ENCODE measurements around the gene SGCD.

Gene SGCD

DNA sequence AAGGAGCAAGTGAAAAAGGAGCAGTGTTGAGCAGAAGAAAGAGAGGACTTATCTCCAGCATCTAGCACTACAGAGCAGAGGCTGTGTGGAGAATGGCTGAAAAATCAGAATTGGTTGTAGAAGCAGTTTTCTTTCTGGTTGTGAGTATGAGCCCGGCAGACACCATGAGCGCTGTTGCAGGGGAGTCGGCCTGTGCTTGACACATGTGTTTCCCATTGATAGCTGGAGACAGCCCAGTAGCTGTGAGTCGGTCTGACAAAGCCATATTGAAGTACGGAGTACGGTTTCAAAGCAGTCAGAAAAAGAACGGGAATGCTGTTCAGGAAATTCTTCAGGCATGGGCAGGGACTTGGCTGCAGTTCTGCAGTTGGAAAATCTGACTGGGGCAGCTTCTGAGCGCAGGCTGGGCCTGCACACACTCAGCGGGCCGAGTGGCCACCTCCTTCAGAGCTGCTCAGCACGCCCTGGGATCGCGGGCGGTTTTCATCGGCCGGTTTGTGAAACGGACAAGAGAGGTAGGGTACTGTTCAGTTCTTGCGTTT is at the start of gene SGCD:
Gene SGCD, plus strand, starts transcription at position 447 of the 542 bp plus-strand sequence.
- DNase-seq = no peak

DNA sequence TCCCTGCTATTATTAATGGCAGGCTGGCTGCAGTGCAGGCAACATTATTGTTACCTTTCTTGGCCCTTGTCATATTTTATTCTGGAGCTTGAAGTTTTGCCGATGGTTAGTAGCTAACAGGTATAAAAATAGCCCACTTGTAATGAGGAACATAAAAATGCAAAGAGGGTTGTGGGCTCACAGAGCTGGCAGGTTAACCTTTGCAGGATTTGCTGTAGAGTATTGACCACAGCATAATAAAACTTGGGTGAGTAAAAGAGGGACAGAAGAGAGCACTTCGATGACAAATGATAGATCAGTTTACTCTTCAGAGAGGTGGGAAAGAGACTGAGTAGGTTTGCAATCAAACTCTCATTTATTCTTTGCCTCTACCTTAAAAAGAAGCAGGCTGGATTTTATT is 49.7 kb upstream of the SGCD start:
- DNase-seq = no peak

DNA sequence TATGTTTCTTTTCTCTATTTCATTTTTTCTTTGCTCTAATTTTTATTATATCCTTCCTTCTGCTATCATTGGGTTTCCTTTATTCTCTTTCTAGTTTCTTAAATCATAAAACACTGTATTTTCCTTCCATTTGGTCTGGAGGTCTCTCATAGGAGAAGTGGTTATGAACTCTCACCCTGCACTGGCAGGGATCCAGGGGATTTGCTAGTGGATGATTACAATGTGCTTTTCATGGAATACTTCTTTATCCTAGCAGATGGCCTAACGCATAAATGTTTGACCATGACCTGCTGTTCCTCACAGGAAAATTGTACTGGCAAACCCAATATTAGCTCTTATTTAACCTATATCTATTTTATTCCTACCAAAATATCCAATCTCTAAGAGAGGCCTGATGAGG is 31.5 kb upstream of the SGCD start:
- DNase-seq = no peak

DNA sequence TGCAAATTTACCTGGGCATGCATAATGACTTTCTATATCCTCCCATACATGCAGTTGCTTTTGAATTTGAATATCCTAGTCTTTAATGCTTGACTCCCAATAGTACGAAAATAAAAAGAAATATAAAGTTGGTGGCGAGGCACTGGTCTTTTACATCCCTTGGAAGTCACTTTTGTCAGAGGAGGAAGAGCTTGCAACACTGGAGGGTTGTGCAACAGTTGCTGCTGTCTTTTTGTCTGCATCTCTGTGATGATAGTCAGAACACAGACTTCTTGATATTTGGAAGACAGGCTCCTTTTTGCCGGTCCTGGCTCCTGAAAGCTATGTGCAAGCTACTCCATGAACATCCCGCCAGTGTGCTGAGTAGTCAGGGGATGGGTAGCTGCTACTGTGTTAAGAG is 16.8 kb upstream of the SGCD start:
- no peak for DNase-seq

DNA sequence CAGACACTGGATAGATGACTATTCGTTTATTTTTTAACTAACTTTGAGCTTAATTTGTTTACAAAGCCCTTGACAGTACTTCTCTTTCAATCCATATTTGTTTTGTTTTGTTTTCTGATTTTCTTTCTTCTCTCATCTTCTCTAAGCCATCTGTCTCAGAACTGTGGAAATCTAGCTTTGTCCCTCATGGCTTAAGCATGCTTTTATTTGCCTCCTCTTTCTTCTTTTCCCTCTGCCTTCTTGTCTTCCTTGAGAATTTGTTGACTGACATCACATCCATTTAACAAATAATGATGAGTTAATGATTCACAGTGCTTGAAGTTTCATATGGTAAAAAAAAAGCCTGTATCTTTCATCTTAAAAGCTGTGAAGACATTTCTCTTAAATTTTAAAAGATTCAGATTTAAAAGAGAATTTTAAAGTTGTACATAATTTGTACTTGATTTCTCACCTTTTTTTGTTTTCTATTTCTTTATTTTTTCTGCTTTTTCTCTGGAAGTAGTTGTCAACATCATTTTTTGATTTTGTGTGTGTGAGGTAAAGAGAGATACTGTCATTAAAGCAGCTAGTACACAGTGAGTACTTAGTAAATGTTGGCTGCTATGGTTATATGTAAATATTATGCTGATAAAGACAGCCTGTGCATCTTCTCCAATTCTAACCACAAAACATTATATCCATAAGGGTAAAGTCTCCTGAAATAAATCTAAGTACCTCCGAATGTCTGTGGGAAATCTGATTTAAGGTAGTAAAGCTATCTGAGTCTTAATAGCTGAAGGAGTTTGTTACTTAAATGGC is 13.9 kb upstream of the SGCD start:
- DNase-seq = no peak

DNA sequence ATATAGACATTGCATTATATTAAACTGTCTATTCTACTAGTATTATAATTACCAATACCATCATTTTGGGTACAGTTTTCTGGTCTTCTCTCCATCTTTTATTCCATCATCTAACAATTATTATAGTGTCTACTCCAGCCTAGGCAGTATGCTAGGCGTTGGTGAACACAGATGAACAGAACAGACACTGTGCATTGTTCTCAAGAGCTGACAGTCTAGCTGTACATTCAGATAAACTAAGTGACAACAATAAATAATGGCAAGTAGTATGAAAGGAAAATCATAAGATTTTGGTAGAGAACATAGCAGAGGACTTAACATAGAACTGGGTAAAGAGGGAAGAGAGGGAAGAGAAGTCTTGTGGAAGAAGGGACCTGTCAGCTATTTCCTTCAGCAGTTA is 12.5 kb upstream of the SGCD start:
- no peak for DNase-seq

DNA sequence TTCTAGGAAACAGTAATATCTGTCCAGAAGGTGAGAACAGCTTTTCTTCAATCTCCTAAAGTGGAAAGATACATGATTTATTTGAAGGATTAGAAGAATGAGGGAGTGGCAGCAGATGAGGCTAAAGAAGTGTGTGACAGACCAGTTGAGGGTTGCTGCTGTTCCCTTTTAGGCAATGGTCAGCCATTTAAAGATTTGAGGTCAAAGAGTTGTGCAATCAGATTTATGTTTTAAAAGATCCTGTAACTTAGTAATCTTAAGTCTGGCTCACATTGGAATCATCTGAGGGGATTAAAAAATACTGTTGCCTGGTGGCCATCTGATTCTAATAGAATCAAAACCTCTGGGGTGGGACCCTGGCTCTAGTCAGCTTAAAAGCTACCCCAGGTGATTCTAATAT is 4.3 kb upstream of the SGCD start:
- no peak for DNase-seq

DNA sequence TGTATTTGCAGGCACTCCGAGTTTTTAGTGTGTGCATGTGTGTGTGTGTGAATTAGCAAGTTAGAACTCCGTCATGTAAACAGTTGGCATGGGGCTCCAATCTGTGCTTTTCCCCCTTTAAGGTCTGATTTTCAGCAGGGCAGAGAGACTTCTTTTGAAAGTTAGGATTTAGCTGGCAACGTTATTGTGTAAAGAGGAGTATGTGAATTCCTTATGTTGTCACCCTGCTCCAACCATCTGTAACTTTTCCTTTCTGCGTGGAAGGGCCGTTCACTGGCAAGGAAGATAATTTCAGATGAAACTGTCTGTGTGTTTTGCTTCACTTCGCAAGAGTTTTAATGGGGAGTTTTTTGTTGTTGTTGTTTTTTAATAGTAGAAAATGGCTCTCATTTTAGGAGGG is 332 bp downstream of the SGCD start:
- DNase-seq = no peak

DNA sequence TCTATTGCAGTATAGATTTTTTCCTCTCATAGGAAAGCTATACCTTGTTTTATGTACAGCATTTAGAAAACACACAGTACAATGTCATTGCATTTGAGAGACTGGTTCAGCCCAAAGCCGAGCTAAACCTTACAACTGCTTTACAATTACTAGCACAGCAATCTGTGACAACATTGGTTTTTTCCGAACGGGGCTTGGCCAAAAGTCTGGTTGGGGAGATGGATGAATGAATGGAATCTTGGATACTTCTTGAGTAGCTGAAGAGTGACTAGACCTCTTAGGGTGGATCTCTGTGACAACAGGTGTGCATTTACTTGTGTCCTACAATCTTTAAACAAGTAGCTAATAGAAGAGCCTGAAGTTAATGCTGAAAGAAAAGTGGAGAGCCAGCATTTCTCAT is 1.2 kb downstream of the SGCD start:
- no peak for DNase-seq

DNA sequence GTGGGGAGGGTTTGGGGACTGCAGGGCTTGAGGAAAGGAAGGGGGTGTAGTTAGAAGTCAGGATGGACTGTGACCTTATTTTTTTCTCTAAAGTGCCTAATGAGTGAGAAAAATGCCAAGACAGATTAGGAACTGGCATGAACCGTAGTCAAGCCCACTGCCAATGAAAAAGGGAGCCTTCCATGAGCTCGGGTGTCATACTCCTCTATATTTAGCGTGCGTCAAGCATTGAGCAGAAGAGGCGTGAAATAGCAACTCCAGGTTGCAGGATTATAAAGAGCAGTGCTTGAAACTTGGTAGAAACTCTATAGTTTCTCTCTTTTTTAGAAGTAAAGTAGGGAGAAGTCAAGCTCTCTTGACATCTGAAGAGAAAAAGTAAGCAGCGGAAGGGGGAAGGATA is 1.8 kb downstream of the SGCD start:
- no peak for DNase-seq

DNA sequence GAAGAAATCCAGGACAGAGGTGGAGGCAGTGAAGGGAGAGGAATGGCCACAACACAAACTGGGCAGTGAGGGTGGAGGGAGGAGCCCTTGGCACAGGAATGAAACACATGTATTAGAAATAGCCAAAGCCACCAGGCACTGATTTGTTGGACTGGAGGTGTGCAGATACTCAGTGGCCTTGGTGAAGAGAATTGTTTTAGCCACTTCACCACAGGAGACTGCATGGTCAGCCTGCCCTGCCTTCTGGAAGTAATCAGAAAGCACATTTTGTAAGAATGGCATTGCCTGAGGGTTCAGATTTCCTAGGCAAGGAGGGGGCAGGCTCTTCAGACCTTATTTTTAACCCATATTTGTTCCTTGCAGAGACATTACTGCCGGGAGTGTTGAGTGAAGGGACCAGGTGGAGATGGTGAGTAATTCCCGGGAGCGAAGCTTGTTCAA is 2.2 kb downstream of the SGCD start:
- DNase-seq = no peak

DNA sequence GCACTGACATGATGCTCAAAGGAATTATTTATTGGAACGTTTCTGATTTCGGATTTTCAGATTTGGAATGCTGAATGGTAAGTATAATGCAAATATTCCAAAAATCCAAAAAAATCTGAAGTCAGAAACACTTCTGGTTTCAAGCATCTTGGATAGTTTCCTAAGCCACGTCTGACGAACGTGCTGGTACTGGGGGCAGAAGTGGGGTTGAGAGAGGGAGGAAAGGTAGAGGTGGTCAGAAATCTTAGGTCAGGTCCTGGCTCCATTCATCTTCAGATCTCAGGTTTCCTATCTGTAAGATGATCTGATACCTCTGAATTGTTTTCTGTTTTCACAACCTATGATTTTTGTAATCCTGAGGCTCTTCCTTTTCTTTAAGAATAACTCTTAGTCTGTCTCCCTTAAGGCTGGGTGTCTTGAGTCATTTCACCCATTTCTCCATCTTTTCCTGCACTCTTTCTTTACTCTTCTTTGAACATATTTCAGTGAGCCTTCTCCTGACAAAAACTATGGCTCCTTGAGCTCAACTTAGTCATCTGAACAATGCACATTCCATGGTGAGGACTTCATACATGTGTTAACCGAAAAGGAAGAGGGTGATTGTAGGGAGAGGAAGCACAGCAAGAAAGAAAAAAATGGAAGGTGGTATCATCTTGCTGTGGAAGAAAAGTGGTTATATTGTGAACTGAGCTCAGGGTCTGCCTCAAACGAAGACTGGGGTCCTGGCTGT is 3.3 kb downstream of the SGCD start:
- no peak for DNase-seq

DNA sequence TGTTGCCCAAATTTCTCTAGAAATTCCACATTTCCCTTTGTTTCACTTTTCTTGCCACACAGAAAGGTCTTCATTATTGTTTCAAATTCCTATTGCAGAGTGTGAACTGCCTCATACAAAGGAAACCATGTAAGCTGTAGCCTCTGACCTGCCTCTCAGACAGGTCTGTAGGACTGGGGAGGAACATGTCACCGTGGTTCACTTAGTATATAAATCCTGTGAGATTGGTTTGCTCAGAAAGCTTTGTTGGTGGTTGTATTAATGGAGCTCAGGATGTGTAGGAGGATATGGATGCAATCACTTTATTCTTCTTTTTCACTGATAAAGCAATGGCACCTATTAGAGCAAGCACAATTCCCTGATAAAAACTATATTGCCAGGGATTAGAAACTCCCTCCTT is 4.2 kb downstream of the SGCD start:
- DNase-seq = no peak

DNA sequence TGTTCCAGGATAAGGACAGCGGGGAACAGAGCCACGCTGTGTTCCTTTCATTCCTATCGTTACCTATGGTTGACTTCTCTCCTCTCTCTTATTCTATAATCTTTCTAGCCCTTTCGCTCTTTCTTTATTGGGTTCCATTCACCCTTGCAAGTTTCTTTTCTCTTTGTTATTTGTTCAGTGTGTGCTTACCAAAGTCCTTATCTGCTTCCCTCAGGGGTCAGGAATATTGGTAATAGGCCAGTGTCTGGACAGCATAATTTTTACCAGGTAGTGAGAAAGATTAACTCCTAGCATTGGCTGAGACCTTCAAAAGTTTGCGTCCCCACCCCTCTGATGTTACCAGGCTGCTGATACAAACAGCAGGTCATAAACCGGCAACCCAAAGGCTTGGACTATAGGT is 4.9 kb downstream of the SGCD start:
- no peak for DNase-seq

DNA sequence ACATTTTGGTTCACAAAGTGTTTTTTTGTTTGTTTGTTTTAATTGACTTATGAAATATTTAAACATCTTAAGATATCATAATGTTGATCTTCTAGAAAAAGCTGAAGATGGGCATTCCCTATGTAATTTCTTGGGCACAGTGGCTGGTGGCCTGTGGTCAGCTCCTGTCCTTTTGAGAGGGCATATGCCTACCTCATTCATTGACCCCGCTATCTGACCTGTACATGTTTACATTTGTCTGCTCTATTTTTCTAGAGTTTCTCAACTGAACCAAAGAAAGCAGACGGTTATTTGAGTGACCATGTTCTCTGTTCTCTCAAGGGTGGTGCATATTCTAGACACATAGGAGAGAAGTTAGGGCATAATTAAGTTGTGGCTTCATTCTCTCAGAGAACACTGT is 5.3 kb downstream of the SGCD start:
- no peak for DNase-seq

DNA sequence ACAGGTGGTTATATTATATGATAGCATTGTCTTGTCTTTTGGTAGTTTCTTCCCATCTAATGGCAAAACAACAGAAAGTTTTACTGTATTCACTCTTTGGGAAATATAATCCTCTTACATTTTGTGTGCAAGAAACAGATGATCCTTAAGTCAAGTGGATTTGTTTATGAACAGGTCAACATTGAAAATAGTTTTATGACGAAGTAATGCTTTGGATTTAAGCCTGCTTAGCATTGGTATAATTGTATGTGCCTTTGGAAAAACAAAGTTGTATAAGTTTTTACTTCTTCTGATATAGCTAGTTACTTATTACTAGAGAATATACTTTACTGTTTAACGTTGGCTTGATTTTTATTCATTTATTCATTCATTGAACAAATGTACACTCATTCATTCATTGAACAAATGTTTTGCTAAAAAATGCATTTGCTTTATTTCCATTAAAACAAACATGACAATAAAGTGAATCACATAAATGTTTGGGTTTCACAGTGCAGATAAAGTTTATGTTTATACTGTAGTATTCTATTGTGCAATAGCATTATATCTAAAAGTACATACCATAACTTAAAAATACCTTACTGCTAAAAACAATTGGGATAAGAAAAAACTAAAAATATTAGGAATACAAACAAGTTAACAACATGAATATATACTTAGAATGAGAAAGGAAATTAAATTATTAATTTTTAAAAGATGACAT is 12.3 kb downstream of the SGCD start:
- DNase-seq = no peak

DNA sequence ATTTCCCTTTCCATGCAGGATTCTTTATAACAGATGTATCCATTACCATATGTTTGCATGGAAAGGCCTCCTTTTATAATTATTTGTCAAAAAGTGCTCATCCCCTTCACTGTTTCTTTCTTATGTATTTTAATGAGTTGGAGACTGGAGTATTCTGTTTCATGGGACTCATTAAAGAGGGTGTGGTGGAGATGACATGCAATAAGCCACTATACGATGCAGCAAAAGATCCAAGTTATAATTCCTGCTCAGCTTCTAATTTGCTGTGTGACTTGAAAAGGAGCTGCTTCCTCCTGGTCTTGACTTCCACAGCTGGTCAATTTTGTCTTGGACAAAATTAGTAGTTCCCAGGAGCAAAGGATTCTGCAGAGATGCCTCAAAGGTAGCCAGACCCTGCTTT is 13.9 kb downstream of the SGCD start:
- DNase-seq = no peak

DNA sequence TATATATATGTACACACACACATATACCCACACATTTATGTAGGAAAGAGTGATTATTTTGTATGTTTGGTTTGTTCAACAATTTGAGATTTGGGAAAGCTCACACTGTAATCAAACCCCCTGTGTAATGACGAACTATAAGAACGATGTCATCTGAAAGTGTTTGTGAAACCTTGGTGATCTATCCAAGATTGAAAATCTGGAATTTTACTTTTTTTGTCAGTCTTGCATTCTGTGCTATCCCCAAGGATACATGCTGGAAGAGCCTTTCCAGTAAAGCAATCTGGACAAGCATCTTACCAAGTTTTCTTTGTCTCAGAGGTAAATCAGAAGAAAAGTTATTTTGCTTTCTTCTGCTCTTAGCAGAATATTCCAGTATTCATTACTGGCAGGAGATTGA is 23.3 kb downstream of the SGCD start:
- DNase-seq = no peak

DNA sequence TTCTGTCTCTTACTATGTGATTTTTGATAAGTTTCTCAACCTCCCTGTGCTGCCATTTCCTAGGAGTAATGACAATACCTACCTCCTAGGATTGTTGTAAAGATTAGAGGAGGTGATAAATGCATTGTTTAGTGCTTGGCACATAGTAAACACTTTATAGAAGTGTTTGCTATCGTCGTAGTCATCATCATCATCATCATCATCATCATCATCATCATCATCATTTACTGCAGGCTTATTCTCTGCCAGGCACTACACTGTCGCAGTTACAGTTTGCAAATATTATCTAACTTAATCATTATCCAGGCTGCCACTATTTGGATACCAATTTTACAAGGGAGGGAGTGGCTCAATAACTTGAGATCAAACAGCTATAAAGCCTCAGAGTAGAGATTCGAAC is 24.5 kb downstream of the SGCD start:
- no peak for DNase-seq

DNA sequence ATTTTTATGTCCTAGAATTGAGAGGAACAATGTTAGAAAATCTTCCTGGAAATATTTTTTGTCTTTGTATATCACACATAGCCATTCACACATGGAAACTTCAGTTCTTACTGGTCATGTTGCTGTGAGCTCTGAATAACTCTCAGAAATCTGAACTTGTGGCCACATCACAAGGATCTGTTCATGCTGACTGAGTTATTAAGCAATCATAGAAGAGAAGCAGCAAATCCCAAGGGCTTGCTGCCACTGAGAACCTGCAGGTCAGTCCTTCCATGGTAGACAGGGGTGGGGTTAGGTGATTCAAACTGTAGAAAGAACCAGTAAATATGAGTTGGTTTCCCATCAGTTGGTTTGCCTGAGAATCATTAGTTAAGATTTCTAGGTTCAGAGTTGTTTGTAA is 27.6 kb downstream of the SGCD start:
- DNase-seq = no peak

DNA sequence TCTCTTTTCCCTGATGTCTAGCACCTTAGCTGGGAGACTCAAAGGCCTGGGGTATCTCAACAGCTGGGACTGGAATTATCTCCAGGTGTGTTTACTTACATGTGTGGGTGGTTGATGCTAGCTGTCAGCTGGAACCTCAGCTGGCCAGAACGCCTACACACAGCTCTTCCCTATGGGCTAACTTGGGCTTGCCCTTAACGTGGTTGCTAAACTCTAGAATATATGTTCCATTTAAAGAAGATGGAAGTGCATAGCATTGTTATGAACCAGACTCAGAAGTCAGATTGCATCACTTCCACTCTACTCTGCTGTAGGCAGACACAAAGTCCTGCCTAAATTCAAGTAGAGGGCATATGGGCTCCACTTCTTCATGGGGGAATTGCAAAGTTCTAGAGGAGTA is 29.3 kb downstream of the SGCD start:
- no peak for DNase-seq

DNA sequence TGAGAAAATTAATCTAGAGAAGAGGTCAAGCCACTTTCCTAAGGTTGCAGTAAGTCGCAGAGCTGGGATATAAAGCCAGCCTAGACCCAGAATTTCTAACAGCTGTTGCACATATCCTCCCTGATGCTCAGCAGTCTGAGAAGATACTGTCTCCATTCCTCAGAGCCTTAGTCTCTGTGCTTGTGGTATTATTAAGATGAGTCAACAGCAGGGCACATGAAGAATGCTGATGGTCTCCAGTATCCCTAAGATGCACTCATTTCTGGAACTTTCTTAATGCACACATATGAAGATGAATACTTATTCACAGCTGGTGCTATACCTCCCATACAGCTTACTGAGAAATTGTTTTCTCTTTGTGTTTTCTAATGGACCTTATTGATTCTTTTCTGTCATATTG is 32.5 kb downstream of the SGCD start:
- DNase-seq = no peak

DNA sequence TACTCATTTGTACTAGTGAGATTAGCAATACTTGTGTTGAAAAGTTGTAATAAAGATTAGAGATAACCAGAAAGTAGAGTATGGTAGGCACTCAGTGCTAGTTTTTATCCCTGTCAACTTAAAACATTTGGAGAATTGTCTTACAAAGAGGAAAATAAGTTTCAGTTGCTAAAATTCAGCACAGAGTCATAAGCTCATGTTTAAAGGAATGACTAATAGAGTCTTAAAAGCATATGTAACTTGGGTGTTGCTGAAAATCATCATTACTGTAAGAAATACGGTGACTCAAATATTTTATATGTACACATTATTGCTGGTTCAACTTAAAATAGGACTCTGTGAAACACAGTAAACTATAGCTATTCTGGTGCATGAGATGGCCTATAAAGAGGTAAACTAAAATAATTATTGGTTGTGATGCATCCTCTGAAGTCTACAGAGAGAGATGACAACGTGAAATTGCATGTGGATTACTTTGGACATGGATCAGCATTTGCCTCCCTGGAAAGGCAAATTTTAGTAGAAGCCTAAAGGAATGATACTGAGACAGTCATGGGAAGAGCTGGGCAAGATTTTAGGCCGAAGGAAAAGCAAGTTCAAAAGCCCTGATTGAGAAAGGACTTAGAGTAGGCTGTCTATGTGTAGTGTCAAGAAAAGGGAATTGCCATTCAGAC is 34.6 kb downstream of the SGCD start:
- DNase-seq = no peak
